ENCODE results near the gene JMJD8.

JMJD8 gene

GRCh38 chr16:674968-675883, 8.9 kb downstream of the JMJD8 start, which contains the start of gene RHBDL1:
RHBDL1 (plus strand) TSS chr16:675671; CDS start chr16:675791, 120 bp downstream.
- DNase-seq = no peak

- no peak for DNase-seq
These were observed 9.8 kb downstream of the JMJD8 start for GRCh38 chr16:674214-674881.

- DNase-seq = no peak
These were observed 10.6 kb downstream of the JMJD8 start for GRCh38 chr16:673399-673991.

GRCh38 chr16:672851-673250, 11.3 kb downstream of the JMJD8 start:
- DNase-seq = no peak

GRCh38 chr16:672371-672770, 11.8 kb downstream of the JMJD8 start:
- no peak for DNase-seq

- no peak for DNase-seq
These were observed 12.6 kb downstream of the JMJD8 start for GRCh38 chr16:671353-672131.

- DNase-seq = no peak
These were observed 13.4 kb downstream of the JMJD8 start for GRCh38 chr16:670485-671352.

- no peak for DNase-seq
These were observed 14.5 kb downstream of the JMJD8 start for GRCh38 chr16:669666-670065.

GRCh38 chr16:668519-669171, 15.5 kb downstream of the JMJD8 start:
- DNase-seq = no peak

- peak; percentile 83 for DNase-seq
These were observed 16.2 kb downstream of the JMJD8 start, which contains the start of gene RHOT2 for GRCh38 chr16:667780-668518. RHOT2 (plus strand) TSS chr16:668132; CDS start chr16:668200, 68 bp downstream.

- no peak for DNase-seq
These were observed 16.9 kb downstream of the JMJD8 start for GRCh38 chr16:667113-667779.

GRCh38 chr16:666572-666971, 17.6 kb downstream of the JMJD8 start:
- no peak for DNase-seq

GRCh38 chr16:662597-662996, 21.5 kb downstream of the JMJD8 start:
- DNase-seq = no peak

GRCh38 chr16:662095-662494, 22.0 kb downstream of the JMJD8 start:
- DNase-seq = no peak

GRCh38 chr16:661184-661821, 22.8 kb downstream of the JMJD8 start:
- DNase-seq = no peak

- peak; percentile 41 for DNase-seq
These were observed 23.5 kb downstream of the JMJD8 start for GRCh38 chr16:660459-661183.

GRCh38 chr16:660132-660458, 24.0 kb downstream of the JMJD8 start:
- DNase-seq = no peak

- DNase-seq = no peak
These were observed 24.5 kb downstream of the JMJD8 start for GRCh38 chr16:659618-660017.
